SU-DHL-6 (cell line): Measurements from ENCODE around the gene MRM1.

ENCODE experiments used
- EZH2phosphoT487 ChIP-seq: fragments of 200-600 bp; sonication (generic), shearing (Covaris generic); conservative IDR thresholded peaks from 2 replicates; pipeline ENCODE4 v1.6.1; 2018; ENCODE audit warnings: mild to moderate bottlenecking, antibody characterized with exemption, low read length, moderate library complexity, mixed read lengths
- TF ChIP-seq, protein P1 (sequence below): fragments of 200-600 bp; sonication (generic); IDR thresholded peaks from one replicate; pipeline ENCODE4 v1.5.1; 2017; ENCODE audit warnings: antibody characterized with exemption, mild to moderate bottlenecking, low read length, moderate library complexity; ENCODE audit not compliant: insufficient read depth, poor library complexity, severe bottlenecking

DNA sequence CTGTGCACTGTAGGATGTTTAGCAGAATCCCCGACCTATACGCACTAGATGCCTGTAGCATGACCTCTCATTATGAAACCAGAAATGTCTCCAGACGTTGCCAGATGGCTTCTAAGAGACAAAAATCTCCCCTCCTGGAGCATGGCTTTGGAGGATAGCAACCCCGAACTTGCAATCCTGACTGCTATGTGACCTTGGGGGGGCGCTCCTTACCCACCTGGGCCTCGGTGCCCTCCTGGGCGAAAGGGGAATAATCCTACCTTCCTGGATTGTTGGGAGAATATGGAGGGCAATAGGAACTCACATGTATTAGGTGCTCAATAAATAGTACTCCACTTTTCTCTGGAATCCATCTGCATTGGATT is 8.1 kb downstream of the MRM1 start:
- TF ChIP-seq, protein P1, sequence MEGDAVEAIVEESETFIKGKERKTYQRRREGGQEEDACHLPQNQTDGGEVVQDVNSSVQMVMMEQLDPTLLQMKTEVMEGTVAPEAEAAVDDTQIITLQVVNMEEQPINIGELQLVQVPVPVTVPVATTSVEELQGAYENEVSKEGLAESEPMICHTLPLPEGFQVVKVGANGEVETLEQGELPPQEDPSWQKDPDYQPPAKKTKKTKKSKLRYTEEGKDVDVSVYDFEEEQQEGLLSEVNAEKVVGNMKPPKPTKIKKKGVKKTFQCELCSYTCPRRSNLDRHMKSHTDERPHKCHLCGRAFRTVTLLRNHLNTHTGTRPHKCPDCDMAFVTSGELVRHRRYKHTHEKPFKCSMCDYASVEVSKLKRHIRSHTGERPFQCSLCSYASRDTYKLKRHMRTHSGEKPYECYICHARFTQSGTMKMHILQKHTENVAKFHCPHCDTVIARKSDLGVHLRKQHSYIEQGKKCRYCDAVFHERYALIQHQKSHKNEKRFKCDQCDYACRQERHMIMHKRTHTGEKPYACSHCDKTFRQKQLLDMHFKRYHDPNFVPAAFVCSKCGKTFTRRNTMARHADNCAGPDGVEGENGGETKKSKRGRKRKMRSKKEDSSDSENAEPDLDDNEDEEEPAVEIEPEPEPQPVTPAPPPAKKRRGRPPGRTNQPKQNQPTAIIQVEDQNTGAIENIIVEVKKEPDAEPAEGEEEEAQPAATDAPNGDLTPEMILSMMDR, result no peak
- TF ChIP-seq EZH2phosphoT487, result no peak
